Measurements from ENCODE around the gene TRIM74.
"Not testable (repeated sequence)": the region's sequence is repeated elsewhere in the genome, so short reads cannot be mapped to it uniquely, and the experiment has no call there.

GRCh38 chr7:72927791-72928190, 41.5 kb downstream of the TRIM74 start:
- not testable (repeated sequence) for TF ChIP-seq CTCF, POLR2A (IDR thresholded peaks at IDR 0.05)
